Stimulated activated CD8-positive, alpha-beta memory T cell treated with anti-CD3 and anti-CD28 coated beads, Interleukin-4, amount 100 ng/mL, for 48 hours (primary cell): ENCODE results near the gene GAS2L2.

Experiments
- DNase-seq: peaks from one replicate; pipeline ENCODE4 v3.0.0-alpha.2; 2020

The GAS2L2 gene

DNA sequence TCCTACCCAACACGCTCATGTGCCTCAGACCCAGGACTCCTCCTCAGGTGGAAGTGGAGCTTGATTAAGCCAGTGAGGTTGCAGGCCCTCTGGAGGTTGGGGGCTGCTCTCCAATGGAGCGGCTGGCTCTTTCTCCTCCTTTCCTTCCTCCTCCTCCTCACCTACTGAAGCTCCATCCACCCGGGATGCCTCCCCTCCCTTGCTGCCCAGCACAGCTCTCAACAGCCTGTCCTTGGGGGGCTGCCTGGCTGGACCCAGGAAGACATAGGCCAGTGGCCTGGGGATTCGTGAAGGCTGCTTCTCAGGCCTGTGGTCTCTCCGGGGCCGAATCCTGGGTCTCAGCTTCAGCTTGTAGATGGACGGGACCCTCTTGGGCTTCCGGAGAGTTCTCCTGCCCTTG, 8.2 kb downstream of the GAS2L2 start:
- DNase-seq: no peak

DNA sequence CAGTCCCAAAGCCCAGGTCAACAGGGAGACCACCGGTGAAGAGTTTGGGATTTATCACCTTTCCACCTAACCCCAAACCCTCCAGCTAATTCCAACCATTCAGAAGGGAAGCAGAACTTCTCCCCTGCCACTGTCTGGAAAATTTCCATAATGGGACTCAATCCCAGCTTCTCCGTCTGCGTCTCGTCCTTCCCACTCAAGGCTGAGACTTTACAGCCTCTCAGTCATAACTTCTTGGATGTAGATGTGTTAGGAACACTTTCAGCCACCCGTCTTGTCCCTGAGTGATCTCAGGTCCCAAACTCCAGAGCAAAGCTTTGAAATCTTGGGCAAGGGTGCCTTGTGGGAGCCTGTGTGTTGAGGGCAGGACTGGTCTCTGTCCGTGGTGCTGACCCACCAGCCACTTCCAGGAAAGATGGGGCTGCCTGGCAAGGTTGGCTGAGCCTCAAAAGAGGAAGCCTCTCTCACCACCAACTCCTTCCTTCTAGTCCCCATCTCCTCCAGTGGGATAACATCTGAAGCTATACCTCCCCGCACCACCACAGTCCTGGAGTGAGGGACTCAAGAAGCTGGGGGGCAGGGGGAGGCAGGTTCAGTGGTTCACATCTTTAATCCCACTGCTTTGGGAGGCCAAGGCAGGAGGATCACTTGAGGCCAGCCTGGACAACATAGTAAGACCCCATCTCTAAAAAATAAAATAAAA, 9.3 kb downstream of the GAS2L2 start:
- peak; percentile 53 for DNase-seq

DNA sequence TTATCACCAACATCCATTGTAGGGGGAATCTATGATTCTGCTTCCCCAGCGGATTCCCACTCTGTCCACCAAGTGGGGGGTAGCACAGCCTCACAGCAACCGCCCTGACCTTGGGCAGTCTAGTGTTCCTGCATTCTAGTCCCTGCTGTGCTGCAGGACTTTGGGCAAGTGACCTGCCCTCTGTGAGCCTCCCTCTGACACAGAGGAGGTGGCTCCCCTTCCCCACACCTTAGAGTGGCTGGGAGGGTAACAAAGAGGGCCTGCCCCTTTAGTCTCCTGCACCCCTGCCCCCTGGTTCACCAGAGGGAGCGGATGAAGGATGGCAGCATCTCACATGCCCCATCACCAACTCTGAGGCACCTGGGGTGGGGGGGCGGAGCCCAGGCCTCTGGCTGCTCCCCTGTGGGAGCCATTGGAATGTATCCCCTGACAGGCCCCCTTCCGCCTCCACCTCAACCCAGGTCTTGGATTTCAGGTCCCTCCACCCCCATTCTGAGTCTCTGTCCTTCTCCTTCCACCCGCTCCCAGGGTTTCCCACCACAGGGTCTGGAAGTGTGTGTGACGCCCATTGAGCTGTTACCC, 10.1 kb downstream of the GAS2L2 start:
- DNase-seq: no peak

DNA sequence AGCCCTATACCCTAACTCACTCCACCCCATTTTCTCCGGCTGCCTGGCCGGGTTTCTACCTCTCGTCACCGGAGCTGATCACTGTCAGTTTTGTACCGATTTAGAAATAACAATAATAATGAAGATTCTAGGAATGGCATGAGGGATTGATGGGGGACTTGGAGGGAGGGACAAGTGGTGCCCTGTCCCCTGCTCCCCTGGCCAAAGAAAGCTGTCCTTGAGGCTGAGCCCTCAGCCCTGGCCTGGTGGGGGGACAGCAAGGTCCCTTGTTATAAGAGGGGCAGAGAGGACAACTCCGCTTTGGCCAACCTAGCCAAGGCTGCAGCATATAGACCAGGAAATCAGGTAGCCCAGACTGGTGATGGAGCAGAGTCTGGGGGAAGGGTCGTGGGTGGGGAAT, 10.5 kb downstream of the GAS2L2 start:
- DNase-seq: no peak

DNA sequence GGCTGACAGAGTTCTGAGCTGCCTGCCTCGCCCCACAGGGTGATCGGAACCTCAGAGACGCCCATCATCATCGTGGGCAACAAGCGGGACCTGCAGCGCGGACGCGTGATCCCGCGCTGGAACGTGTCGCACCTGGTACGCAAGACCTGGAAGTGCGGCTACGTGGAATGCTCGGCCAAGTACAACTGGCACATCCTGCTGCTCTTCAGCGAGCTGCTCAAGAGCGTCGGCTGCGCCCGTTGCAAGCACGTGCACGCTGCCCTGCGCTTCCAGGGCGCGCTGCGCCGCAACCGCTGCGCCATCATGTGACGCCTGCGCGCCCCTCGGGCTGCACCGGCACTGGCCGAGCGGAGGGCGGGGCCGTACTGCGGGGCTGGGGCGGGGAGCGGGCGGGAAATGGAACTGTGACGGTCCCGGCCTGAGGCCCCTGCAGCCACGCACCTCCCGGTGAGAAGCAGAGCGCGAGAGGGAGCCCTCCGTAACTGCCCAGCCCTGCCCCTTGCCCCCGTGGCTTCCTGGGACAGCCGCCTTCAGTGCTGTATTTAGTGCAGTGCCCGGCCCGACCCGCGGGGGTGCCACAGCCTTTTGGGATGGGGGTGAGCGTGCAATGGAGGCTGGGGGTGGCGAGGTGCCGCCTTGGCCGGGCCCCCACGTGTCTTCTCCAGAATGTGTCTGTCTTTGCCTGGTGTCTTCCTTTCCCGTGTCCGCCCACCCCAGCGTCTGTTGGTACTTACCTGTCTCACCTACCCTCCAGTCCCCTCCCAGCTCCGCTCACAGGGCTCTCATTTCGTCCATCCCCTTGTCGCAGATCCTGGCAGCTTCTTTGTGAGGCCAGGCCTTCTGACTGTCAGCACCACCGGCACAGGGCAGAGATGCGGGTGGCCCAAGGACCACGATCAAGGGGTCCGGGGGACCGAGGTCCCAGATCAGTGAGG, 11.8 kb downstream of the GAS2L2 start:
- DNase-seq: peak; percentile 45

DNA sequence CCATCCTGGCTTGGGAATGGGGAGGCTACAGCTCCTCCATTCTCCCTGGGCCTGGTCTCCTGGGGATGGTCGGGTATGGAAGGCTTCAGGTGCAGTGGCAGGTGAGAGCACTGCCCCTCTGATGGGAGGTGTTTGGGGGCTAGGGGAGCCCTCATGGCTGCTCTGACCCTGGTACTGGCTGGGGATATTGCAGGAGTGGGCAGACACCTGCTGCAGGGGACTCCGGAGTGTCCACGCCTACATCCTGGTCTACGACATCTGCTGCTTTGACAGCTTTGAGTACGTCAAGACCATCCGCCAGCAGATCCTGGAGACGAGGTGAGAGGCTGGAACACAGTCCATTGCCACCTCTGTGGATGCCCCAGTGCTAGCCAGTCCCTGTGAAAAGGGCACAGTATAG, 12.8 kb downstream of the GAS2L2 start:
- no peak for DNase-seq

DNA sequence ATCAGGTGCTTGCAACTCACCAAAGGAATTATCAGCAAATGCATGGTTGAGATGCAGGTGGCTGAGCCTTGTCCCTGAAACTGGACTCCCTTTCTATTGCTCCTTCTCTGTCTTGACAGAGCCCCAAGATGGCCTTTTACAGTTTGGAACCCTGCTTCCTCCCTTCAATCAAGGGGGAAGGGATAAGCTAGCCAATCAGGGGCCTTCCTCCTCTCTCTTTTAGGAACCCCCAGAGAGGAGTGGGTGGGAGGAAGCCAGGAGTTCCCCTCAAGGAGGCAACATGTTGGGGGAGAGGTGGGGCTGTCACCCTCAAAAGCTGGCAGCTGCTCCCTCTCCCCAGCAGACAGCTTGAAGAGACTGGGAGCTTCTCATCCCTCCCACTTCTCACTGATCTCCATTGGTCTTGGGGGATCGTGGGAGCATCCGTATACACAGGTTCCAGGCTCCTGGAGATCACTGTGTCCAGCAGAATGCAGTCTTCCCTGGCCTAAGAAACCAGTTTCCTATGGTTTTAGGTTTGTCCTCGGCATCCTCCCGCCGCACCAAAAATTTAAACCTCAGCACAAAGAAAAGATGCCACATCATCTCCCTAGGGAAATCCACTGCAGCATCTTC, 14.4 kb downstream of the GAS2L2 start:
- DNase-seq: peak; percentile 14

DNA sequence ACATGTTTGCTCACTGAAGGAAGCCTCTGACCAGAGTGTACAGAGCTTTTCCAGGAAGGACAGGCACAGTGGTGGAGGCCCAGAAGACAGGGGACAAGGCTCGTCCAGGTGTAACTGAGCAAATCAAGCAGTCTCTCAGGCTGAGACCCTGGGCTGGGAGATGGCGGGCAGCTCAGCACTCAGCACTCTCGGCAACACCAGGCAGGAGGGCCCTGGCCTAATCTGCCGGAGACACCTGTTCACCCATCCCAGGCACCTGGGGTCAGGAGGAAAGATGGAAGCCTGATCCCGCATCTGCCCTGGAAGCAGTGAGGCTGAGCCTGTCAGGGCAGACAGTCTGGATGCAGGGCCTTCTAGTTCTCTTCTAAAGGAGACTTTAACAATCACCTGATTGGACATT, 16.8 kb downstream of the GAS2L2 start:
- DNase-seq: no peak

DNA sequence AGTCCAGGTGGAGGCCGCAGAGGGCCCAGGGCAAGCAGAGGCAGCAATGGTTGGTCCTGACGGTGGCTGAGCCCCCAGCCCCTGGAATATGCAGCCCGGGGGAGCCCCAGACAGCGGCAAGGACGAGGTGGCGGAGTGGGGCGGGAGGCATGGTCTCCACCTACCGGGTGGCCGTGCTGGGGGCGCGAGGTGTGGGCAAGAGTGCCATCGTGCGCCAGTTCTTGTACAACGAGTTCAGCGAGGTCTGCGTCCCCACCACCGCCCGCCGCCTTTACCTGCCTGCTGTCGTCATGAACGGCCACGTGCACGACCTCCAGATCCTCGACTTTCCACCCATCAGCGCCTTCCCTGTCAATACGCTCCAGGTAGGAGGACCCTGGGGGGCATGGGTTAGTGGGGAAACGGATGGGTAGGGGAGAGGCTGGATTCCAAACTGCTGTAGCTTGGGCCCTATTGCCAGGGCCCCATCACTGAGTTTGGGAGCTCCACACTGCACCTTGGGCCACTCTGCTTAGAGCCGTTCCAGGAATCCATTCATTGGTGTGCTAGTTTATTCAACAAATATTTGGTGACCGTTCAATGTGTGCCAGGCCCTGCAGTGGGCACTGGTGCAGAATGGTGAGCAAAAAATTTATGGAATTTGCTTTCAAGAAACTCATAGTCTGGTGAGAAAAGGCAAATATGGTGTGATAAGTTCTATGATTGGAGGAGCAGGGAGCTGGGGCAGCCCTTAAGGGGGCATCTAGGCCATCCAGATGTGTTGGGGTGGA, 17.8 kb downstream of the GAS2L2 start:
- DNase-seq: no peak

DNA sequence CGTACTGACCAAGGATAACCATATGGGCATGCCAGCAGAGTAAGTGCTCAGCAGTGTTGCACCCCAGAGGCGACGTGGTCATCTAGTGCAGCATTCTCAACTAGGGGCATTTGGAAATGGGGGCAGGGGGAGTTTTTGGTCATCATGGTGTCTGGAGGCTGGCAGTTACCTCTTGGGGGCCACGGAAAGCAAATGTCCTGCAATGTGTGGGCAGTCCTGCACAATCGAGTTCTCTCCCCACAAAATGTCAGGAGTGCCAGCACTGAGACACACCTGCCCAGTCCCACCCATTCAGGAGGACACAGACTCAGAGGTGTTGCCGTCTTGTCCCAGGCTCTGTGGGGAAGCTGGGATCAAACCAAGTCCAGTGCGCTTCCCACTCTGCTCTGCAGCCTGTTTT, 18.6 kb downstream of the GAS2L2 start:
- no peak for DNase-seq

DNA sequence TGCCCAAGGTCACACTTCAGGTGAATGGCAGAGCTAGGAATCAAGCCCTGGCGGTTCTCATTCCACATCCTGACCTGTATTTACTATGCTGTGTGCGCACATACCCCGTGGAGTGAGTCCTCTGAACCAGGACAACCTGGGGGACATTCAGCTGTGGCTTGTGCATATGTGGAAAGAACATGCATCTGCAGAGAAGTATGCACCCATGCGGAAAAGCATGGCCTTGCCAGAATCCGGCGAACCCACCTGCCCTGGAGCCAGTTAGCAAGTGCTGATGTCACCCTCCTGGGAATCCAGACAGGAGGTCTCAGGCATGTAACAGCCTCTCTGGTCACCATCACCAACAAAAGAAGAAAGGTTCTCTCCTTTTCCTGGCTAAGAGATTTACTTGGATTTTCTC, 19.7 kb downstream of the GAS2L2 start:
- no peak for DNase-seq

DNA sequence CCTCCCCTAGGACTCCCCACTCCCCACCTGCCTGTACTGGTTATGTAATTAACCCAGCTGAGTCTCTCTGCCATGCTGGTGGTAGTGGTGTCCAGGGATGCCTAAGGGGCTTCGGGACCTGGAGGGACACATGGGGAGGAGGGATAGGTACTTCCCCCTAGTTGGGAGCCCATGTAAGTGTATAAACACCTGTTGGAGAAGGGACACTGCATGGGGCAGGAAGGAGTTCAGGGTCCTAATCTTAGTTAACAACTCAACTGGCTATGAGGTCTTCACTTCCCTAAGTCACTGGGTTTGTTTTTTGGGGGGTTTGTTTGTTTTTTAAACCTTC, 20.3 kb downstream of the GAS2L2 start:
- DNase-seq: no peak

DNA sequence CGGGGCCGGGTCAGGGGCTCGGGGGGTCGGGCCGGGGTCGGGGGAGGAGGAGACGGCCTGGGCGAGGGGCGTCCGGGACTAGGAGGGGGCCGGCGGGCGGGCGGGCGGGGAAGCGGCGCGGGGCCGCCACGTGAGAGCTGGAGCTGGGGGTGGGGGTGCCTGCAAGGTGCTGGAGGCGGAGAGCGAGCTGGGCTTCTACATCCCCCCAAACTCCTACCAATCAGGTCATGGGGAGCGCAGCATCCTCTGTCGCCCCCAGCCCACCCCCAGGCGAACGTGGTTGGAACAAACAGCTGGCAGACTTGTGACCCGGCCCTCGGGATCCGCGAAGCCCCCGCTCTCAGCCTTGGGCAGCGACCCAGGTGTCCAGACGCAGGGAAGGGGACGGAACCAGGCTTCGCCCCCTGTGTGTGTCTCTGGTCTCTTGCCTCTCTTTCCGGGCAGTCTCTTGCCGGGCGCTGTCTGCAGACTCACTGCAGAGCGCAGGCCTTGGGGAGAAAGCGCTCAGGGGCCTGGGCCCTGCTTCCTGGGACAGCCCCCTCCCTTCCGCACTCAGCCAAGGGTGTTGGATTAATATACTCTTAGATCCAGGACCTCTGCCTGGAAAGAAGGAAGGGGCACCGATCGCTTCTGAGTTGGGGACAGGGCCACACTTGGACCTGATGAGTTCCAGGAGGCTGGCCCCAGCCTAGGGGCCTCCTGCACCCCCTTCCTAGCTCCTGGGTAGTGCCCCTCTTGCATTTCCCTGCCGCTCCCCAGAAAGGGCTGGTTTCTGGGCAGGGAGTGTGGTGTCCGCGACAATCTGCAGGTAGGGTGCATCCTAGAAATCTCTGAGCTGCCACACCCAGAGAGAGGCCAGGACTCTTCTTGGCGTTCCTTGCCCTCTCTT, 20.9 kb downstream of the GAS2L2 start:
- DNase-seq: no peak

DNA sequence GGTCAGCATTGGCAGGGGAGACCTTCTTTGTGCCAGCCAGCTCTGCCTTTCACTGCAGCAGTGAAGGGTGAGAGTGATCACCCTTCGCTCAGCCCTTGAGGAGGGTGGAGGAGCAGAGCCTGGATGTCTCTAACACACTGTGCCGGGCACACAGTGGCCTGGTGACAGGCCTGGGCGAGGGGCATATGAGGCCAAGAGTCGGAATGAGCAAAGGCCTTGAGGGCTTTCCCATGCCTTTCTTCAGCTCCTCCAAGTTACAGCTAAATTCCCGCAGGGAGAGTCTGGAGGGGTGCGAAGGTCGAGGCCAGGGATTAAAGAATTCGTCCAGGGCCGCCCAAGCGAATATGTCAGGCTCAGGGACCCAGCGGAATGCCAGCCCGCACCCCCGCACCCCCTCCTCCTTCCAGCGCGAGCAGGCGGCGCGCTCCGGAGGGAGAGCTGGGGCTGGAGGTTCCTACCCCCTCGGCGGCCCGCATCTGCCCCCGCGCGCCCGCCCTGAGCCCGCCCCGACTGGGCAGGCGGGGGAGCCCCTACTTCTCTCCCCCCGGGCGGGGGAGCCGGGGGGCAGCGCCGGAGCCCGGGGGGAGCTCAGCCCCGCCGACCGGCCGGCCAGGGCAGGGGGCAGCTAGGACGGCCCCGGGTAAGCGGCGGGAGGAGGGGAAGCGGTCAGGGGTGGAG, 21.7 kb downstream of the GAS2L2 start, which contains the start of gene RASL10B:
RASL10B (plus strand) TSS at position 401 of the 678 bp plus-strand sequence. CDS start 3,546 bp downstream, outside the sequence.
- peak; percentile 70 for DNase-seq

DNA sequence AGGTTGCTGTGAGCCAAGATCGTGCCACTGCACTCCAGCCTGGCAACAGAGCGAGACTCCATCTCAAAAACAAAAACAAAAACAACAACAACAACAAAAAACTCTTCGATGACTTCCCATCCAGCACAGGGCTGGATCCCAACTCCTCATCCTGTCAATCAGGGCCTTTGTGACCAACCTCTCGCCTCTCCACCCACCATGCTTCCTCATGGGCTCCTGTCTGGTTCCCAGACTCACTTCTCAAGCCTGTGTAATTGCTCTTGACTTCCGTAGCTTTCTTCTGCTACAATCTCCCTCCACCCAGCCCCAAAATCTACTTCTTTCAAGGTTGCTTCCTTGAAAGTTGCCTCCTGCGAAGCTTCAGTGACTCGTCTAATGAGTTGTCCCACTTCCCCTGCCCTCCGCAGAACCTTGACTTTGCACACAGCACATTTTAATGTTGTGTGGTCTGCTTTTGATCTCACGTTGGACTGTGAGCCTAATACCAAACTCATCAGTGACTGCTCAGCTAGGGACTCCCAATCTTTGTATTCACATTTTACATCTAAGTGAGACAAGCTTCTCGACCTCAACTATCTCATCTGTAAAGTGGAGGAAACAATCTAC, 22.5 kb downstream of the GAS2L2 start:
- DNase-seq: no peak

DNA sequence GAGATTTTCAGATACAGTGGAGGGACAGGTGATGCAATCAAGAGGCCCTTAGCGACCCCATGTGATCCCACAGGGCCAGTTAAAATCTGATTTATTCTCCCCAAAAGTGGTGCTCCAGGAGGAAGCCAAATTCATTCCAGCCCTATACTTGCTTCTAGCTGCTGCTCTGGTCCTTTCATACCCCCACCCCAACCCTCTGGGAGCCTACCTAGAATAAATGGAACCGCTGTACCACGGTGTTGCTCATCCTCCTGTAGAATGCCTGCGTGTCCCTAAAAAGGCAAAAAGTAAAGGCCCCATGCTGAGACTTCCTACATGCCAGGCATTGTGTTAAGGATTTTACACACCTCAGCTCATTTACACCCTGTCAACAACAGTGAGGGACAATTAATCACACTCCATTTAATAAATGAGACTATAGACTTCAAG, 23.6 kb downstream of the GAS2L2 start:
- no peak for DNase-seq

DNA sequence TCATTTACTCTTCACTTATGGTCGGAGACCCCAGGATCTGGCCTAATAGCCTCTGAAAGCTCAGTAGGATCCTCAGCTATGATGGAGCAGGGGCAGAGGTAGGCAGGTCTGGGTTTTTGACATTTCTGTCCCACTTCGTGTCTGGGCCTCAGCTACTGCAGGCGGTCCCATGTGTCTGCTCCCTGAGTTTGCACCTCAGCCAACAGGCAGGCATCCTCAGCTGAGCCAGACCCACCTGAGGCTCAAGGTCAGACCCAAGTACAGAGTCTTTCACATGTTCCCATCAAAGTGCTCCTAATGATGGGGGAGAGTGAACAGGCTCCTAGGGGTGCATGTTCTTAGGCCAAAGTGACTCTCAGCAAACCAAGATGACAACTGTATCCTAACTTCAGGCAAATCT, 24.5 kb downstream of the GAS2L2 start:
- DNase-seq: no peak

DNA sequence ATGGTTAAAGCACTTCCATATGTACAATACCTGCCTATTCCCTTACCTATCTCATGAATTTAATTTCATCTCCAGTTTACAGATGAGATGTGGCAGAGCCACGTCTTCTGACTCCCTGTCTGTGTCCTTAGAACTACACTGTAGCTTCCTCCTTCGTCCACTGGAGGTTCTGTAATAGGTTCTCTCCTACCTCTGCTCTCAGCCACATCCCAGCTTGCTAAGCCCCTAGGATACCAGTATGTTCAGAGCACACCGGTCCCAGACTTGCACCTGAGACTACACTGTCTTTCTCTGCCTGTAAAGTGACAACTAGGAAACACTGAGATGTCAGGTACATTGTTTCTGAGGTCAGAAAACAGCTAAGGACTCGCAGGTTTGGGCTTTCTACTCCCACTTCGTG, 25.4 kb downstream of the GAS2L2 start:
- DNase-seq: no peak

DNA sequence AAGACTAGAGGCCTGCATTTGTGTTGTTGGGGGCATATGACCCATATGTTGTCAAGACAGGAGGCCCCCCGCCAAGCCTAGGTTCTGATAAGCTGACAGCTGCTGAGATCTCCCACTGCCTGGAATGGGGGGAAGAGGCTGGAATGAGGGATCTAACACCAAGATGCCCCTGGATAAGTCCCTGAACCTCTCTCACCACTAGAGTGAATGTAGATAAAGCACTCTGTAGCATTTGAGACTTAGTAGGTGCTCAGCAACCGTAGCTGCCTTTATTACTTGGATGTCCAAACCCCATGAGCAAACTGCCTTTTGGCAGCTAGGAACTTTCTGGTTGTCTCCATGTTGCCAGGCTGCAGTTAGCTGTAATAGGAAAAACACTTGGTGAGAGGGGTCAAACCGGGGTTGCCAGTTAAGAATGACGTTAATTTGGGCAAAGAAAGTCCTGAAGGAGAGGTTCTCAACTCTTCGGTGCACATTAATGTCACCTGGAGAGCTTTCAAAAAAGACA, 26.0 kb downstream of the GAS2L2 start:
- DNase-seq: no peak
